WI38 (cell line): ENCODE results near the gene CNR2.
A peak's percentile ranks its signal among the peaks of the same experiment; 100 is the strongest.
"Not testable (repeated sequence)": the region's sequence is repeated elsewhere in the genome, so short reads cannot be mapped to it uniquely, and the experiment has no call there.

Source experiments
- H3K4me3 ChIP-seq: 2 replicates; pipeline ENCODE4 v1.5.1; 2011; ENCODE audit warnings: low read depth, mild to moderate bottlenecking, control low read depth, low read length
- CTCF ChIP-seq: IDR thresholded peaks from 2 replicates; pipeline ENCODE4 v1.5.1; 2012; ENCODE audit warnings: low read depth, mild to moderate bottlenecking, control low read depth, low read length

The CNR2 gene

GRCh38 chr1:23867542-23867894 lies 45.6 kb downstream of the CNR2 start:
- TF ChIP-seq CTCF: no peak
- H3K4me3 ChIP-seq: peak overlapping the region; percentile 61

DNA sequence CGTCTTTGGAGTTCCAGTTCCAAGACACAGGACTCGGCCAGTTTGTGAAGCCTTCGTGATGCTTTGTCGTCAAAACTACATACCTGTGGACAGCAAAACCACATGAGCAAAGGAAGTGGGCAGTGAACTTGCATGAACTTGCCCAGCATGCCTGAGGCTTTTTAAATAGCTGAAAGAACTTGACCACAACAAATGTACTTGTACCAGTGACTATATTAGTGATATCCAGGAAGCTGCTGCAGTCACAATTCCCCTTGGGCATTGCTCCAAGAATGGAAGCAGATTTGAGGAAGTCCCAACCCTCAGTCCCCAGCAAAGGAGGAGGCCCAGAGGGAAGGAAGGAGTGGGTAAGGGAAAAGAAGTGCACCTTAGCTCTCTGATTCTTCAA lies 47.6 kb downstream of the CNR2 start:
- no peak overlapping the region for H3K4me3 ChIP-seq
- no peak for TF ChIP-seq CTCF

DNA sequence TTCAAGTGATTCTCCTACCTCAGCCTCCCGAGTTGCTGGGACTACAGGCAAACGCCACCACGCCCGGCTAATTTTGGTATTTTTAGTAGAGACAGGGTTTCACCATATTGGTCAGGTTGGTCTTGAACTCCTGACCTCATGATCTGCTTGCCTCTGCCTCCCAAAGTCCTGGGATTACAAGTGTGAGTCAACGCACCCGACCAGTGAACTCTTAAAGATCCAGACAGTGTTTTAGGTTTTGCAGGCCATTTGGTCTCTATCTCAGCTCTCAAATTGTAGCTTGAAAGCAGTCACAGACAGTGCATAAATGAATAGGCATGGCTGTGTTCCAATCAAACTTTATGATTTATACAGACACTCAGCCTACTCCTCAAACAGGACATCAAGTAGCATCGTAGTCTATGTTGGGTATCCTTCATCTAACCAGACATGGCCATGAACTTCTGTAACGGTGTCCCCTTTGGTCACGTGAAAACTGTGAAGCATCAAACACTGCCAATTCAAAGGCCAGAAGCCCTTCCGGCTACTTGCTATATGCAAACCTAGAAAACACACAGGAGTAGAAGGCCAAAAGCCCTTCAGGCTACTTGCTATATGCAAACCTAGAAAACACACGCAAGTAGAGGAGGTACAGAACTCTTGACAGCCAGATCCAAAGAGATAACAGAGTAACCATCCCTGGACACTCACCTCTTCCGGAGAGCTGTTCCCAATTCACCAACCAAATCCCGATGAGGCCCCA lies 48.2 kb downstream of the CNR2 start:
- TF ChIP-seq CTCF: no peak
- H3K4me3 ChIP-seq: no peak overlapping the region

- no peak for TF ChIP-seq CTCF
- H3K4me3 ChIP-seq: no peak overlapping the region
These were observed 50.5 kb downstream of the CNR2 start for GRCh38 chr1:23862640-23863039.

- no peak for TF ChIP-seq CTCF
These were observed 58.6 kb downstream of the CNR2 start for GRCh38 chr1:23854568-23854967.

DNA sequence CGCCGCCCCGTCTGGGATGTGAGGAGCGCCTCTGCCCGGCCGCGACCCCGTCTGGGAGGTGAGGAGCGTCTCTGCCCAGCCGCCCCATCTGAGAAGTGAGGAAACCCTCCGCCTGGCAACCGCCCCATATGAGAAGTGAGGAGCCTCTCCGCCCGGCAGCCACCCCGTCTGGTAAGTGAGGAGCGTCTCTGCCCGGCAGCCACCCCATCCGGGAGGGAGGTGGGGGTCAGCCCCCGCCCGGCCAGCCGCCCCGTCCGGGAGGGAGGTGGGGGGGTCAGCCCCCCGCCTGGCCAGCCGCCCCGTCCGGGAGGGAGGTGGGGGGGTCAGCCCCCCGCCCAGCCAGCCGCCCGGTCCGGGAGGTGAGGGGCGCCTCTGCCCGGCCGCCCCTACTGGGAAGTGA lies 60.0 kb downstream of the CNR2 start:
- H3K4me3 ChIP-seq: not testable (repeated sequence)

More at GRCh38 chr1:23854568-23854967, 58.6 kb downstream of the CNR2 start:
- H3K4me3 ChIP-seq: no peak overlapping the region

- H3K4me3 ChIP-seq: not testable (repeated sequence)
These were observed 61.8 kb downstream of the CNR2 start for GRCh38 chr1:23851406-23851805.

DNA sequence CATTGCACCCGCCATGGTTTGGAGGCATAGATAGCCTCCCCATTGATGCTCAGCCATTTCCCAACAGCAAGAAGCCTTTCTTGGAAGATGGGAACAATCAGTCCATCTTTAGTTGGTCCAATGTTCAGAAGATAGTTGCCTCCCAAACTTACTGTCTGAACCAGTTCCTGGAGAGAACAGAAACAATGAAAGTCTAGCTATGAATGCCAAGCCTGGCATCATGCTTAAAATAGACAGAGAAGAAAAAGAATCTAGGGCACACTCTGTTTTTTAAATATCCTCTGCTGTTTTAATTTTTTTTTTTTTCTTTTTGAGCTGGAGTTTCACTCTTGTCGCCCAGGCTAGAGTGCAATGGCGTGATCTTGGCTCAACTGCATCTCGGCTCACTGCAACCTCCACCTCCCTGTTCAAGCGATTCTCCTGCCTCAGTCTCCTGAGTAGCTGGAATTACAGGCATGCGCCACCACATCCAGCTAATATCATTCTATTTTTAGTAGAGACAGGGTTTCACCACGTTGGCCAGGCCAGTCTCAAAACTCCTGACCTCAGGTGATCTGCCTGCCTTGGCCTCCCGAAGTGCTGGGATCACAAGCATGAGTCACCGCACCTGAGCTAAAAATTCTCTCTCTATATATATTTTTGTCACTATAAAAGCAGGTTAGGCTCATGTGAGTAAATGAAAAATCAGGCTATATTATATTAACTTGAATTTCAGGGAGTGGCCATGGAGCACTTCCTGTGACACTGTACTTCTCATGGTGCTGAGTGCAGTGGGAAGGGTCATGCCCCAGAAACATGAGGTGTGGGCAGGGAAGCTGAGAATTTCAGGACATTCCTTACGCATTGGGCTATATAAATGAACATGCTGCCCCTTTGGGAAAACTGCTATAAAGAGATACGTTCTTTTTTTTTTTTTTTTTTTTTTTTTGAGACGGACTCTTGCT lies 64.2 kb downstream of the CNR2 start:
- TF ChIP-seq CTCF: no peak
- no peak overlapping the region for H3K4me3 ChIP-seq

DNA sequence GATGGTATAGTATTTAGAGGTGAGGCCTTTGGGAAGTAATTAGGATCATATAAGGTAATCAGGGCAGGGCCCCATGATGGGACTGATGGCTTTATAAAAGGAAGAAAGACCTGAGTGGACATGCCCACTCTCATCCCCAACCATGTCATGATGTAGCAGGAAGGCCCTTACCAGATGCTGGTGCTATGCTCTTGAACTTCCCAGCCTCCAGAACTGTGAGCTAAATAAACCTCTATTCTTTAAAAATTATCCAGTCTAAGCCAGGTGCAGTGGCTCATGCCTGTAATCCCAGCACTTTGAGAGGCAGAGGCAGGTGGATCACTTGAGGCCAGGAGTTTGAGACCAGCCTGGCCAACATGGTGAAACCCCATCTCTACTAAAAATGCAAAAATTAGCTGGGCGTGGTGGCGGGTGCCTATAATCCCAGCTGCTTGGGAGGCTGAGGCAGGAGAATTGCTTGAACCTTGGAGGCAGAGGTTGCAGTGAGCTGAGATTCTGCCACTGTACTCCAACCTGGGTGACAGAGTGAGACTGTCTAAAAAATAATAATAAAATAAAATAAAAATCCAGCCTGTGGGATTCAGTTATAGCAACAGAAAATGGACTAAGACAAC lies 65.6 kb downstream of the CNR2 start:
- not testable (repeated sequence) for H3K4me3 ChIP-seq
